GM15510 (cell line): ENCODE measurements around the gene AK5.

Experiments
- POLR2A ChIP-seq: IDR thresholded peaks from 3 replicates; pipeline ENCODE4 v1.6.1; 2011; ENCODE audit warnings: borderline replicate concordance; ENCODE audit not compliant: insufficient read length; ENCODE audit errors: extremely low read depth

The AK5 gene

DNA sequence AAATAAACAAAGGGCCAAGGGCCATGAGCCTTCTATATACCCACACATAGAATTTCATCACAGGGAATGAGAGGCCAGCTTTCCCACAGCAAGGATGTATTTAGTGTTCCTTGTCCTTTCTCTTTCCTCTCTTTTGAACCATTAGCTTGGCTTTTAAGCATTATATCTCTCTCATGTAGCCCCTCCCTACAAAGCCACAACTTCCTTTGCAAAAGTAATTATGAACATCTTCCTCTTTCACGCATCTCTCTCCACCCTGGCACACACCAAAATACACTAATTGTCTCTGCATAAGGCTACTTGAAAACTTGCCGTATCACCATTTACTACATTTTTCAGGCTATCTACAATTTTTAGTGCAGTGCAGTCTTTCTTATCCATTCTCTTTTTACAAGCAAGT lies 1.9 kb upstream of the AK5 start:
- TF ChIP-seq POLR2A: no peak

DNA sequence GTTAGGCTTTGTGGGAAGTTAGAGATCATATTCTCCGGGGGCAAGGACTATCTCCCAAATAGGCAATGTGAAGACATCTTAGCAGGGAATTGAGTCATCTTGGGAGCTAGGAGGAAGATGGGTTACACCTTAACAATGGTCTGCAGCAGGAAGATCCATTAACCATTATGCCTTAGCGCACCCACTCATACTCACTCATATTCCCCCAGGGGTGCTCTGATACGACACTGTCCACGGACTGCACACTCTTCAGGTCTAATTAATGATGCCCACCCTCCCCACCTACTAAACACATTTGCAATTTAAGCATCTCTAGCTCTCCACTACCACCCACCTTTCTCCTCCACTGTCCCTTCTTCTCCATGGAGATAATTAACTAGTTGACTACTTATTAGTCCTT lies 857 bp upstream of the AK5 start:
- no peak for TF ChIP-seq POLR2A

DNA sequence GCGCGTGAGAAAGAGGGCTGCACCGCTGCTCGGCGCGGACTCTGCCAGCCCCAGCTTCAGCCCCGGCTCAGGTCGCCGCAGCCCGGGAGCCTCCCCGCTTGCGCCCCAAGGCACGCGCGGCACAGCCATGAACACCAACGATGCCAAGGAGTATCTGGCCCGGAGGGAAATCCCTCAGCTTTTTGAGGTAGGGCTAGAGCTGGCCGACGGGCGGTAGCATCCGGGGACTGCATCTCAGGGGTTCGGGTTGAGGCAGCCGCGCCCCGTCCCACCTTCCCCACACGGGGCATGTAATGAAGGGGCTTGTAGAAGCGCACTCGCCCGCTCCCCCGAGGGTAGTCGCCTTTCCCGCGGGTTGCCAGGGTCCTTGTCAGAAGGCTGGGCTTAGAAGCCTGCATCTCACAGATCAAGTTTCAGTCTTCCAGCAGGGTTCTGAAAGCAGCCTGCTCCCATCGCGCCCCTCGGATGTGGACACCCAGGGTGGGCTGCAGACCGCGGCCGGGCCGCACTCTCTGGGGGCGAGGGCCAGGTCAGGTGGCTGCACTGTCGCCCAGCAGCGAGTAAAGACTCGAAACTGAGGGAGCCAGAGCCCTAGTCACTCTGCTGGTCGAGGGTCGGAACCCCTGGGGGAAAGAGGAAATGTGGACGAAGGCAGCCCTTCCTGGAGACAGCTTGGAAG lies 507 bp downstream of the AK5 start:
- TF ChIP-seq POLR2A: no peak

DNA sequence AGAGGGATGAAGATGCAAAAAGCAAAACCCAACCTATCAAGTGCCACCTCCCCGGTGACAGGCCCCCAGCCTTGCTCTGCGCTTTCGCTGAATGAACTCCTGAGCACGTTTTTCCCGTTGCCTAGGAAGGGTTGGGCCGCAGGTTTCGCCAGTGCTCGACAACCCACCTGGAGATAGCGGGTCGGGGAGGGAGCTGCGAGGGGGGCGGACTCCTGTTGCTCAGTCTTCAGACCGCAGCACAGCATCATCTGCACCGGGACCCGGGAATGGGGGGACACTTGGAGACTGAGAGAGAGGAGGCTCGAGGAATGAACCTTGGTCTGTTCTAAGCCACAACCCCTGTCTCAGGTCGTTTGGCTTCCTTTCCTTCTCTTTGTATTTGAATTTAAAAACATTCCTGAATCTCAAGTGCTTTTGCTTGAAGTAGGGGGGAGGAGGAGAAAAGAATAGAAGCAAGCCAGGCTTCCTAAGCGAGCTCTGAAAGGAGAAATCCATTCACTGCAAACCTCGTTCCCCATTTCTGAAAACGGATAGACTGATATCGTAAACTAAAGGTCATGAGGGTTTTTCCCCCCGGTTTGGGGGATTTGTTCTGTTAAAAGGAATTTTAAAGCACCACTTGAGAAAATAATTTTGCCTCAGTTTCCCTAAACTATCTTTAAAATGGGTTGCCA lies 1.2 kb downstream of the AK5 start:
- no peak for TF ChIP-seq POLR2A

DNA sequence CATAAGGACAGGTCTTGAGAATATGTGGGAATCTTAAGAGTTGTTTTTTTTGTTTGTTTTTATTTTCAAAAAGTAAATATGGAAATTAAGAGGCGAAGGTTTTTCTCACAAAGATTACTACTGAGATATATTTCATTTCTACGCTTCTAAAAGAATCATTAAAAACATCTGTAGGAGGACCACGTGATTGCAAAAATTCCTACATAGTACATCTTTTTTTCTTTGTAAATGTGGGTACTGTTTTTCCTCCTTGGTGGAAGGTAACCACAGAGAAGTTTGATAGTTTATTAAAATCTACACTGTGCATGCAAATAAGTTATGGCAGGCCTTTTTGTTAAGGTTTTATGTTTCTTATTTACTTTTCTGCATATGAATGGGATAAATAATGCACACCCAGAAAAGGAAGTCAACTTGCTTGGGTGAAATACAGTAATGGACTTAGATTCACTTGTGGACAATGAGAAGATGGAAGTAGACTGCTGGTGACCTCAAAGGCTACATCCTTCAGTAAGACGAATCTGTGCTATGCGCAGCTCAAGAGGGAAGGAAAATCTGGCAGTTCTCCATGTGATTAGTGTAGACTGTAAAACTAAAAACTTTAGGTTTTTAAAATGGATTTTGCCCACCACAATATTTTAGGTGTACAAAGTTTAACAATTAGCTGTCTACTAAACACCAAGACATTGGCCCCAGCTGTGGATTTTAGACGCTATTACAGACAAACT lies 2.0 kb downstream of the AK5 start:
- no peak for TF ChIP-seq POLR2A

DNA sequence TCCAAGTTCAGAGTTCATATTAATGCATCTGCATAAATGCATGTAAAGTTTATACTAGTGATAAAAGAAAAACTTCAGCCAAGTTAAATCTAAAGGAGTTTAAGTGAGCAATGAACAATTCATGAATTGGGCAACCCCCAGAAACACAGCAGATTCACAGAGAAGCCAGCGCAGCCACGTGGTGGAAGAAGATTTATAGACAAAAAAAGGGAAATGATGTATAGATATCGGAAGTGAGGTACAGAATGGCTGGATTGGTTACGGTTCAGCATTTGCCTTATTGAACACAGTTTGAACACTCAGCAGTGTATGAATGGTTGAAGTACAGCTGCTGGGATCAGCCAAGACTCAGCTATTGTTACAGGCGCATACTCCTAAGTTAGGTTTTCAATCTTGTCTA lies 5.7 kb downstream of the AK5 start:
- no peak for TF ChIP-seq POLR2A

DNA sequence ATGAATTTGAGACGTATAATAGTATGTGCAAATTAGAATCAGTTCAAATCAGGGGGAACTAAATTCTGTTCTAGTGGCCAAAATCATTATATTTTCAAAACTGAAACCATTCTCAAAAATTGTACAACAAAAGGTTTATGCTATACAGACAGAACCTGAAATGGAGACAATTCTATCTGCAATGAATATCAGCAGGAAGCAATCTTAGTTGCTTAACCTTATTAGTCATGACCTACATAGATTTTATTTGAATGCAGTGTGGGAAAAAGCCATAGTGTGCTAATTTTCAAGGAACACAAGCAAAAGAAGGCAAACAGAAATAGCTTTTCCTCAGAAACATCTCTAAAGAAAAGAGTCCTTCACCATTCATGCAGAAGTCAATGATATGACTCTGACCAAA lies 6.5 kb downstream of the AK5 start:
- no peak for TF ChIP-seq POLR2A

DNA sequence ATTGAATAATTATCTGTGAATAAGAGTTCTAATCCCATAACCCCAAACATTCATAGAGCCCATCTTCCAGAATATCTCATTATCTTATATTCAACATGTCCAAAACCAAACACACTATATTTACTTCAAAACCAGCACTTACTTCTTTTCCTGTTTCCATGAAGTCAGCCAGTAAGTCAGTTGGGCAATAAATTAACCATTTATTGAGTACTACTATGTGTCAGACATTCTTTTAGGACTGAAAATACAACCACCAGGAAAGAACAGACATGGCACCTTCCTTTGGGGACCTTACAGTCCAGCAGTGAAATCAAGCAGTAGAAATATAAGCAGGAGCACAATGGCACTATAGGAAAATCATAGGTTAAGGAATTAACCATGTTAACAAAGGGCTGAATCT lies 8.8 kb downstream of the AK5 start:
- TF ChIP-seq POLR2A: no peak

DNA sequence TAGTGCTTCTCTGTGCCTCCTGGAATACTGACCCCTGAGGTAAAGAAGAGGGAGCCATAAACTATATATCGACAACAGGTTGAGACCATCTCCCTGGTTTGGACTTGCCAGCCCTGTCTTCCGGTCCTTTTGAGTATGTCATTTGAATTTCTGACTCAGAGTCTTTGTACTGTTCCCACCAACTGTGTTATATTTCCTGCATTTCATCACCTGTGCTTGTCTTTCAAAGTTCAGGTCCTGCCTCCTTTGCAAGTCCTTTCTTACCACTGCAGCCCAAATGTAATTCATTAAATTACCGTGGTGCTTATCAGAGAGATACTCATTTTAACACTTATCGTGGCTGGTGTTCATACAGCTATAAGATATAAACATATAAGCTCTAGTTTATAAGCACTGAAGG lies 10.7 kb downstream of the AK5 start:
- TF ChIP-seq POLR2A: no peak

DNA sequence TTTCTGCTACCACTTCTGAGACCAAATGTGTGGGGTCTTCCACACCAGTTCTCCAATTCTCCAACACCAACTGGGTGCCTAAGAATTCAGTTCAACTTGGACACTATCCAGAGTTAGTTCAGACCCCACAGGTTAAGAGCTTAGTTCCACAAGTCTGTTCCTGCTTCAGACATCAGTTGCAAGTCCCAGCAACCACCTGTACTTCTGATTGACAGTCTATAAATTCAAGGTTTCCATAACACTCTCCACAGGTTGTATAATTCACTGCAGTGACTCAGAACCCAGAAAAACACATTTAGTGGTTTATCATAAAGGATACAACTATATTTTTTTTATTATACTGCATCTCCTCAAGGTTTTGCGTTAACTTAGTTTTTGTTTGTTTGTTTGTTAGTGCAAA lies 18.7 kb downstream of the AK5 start:
- no peak for TF ChIP-seq POLR2A

DNA sequence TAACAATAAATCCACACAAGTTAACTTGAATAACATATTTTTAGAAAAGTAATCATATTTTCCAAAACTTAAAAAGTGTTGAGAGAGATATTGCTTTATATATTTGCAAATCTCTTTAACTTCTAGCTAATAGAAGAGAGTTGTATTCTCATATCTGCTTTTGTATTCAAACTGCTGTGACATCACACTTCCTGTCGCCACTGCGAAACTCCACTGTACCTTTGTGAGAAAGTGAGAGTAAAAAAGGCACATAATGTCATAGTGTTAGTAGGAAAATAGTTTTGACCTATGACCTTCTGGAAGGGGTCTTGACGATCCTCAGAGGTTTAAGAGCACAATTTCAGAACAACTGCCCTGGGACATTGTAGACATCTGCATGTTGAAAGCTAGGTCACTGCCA lies 21.6 kb downstream of the AK5 start:
- no peak for TF ChIP-seq POLR2A

DNA sequence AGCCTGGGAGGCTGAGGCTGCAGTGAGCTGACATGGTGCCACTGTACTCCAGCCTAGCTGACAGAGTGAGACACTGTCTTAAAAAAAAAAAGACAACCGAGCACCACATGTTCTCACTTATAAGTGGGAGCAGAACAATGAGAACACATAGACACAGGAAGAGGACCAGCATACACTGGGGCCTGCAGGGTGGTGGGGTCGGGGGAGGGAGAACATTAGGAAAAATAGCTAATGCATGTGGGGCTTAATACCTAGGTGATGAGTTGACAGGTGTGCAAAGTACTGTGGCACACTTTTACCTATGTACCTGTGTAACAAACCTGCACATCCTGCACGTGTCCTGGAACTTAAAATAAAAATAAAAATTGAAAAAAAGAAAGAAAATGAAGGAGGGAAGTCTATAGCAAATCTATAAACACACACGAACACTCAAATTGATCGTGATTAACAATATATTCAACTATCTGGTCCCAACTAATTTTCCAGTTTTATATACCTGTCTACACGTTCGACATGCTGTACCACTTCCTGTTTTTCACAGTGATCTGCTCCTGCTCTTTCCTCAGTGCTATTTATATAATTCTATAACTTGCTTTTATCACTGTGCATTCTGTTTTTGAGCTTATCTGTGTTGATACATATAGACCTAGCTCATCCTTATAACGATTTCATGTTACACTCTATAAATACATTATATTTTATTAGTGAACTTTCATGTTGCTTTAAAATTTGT lies 27.2 kb downstream of the AK5 start:
- TF ChIP-seq POLR2A: no peak

DNA sequence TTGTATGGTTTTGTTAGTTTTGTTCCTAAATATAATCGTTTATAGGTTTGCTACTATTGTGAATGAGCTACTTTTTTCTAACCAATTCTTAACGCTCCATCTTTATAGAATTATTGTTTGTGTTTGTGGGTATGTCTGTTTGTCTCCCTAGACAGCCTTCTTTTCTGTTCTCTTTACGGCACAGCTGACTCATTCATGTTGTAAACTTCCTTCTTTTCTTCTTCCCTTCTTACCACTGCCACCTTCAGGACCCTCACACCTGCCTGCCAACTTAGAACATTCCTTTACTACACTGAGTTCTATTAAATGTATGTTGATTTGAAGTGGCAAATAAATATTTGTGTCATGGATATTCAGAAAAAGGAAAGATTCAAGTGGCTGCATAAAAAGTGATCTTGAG lies 29.1 kb downstream of the AK5 start:
- no peak for TF ChIP-seq POLR2A

DNA sequence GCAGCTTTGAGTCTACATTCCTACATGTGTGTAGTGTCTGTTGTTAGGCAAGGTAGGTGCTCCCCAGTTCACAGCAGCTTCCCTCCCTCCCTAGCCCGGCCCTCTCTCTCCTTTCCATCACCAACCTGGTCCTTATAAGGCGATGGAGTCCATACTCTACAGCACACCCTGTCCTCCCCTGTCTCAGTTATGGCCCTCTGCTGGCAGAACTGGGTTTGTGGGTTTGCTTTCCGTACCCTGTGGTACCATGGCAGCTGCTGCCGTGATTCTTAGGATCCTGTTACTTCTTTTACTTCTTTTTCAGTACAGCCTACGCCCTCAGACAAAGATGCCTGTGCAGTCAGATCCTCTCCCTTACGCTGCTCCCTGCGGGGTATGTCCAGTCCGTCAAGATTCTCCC lies 31.7 kb downstream of the AK5 start:
- no peak for TF ChIP-seq POLR2A

DNA sequence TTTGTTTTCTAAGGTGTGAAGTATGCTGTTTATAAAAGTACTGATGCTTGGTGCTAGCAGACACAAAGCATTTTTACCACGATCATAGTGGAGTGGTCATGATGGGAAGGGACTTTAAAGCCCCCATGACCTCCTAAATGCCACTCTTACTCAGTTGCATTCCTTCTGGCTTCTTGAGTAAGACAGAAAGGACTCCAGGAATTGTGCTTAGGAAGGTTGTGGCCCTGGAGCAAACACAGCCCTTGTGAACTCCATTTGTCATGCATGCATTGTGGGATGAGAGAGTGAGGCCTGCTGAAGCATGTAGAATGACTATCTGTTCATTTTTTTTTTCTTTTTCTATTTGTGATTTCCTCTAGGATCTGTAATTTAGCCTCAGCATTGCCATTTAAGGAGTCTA lies 34.2 kb downstream of the AK5 start:
- TF ChIP-seq POLR2A: no peak
